Hepatocyte (in vitro differentiated cells): Measurements from ENCODE around the gene ATP6V1E1. TPM values are rescaled to one million over a fixed set of nuclear protein-coding genes. Genes with fewer than 3 reads are reported as not detected.

Source experiments
- DNase-seq: peaks from one replicate; pipeline ENCODE4 v3.0.0-alpha.2; 2016; ENCODE audit warnings: low spot score
- H2AFZ ChIP-seq: fragments of 200-600 bp; sonication (generic); 2 replicates; pipeline ENCODE4 v1.6.0; 2016; ENCODE audit warnings: antibody characterized with exemption, mild to moderate bottlenecking
- H3K27ac ChIP-seq: fragments of 200-600 bp; sonication (generic); 2 replicates; pipeline ENCODE4 v1.5.1; 2016; ENCODE audit warnings: mild to moderate bottlenecking
- H3K27me3 ChIP-seq: fragments of 200-600 bp; sonication (generic); 2 replicates; pipeline ENCODE4 v1.6.1; 2016
- H3K36me3 ChIP-seq: fragments of 200-600 bp; sonication (generic); replicated peaks from 2 replicates; pipeline ENCODE4 v1.5.1; 2016; ENCODE audit warnings: low read depth; ENCODE audit not compliant: insufficient read depth
- H3K4me1 ChIP-seq: fragments of 200-600 bp; sonication (generic); 2 replicates; pipeline ENCODE4 v1.5.1; 2016; ENCODE audit warnings: mild to moderate bottlenecking, moderate library complexity; ENCODE audit not compliant: insufficient read depth
- H3K4me2 ChIP-seq: fragments of 200-600 bp; sonication (generic); 2 replicates; pipeline ENCODE4 v1.6.0; 2016
- H3K4me3 ChIP-seq: fragments of 200-600 bp; sonication (generic); 2 replicates; pipeline ENCODE4 v1.5.1; 2016; ENCODE audit warnings: mild to moderate bottlenecking
- H3K79me2 ChIP-seq: fragments of 200-600 bp; sonication (generic); 2 replicates; pipeline ENCODE4 v1.6.0; 2017; ENCODE audit warnings: mild to moderate bottlenecking
- H3K9me2 ChIP-seq: fragments of 200-600 bp; sonication (generic); replicated peaks from 2 replicates; pipeline ENCODE4 v1.6.0; 2017; ENCODE audit warnings: mild to moderate bottlenecking; ENCODE audit not compliant: insufficient read depth
- H3K9me3 ChIP-seq: fragments of 200-600 bp; sonication (generic); 2 replicates; pipeline ENCODE4 v1.5.1; 2016; ENCODE audit warnings: low read depth, mild to moderate bottlenecking
- H4K20me1 ChIP-seq: fragments of 200-600 bp; sonication (generic); 2 replicates; pipeline ENCODE4 v1.6.0; 2016; ENCODE audit warnings: mild to moderate bottlenecking; ENCODE audit not compliant: insufficient read depth, poor library complexity, severe bottlenecking
- EZH2 ChIP-seq: fragments of 200-600 bp; sonication (generic); IDR thresholded peaks from 2 replicates; pipeline ENCODE4 v1.6.1; 2016; ENCODE audit warnings: antibody characterized with exemption, mild to moderate bottlenecking, borderline replicate concordance
- EZH2phosphoT487 ChIP-seq: fragments of 200-600 bp; sonication (generic); IDR thresholded peaks from one replicate; pipeline ENCODE4 v1.6.1; 2018; ENCODE audit warnings: antibody characterized with exemption, mild to moderate bottlenecking, low read depth, moderate library complexity; ENCODE audit not compliant: unreplicated experiment, severe bottlenecking
- WGBS: methylation state at CpG from one replicate; pipeline ENCODE4 v1.1.6; 2016; ENCODE audit warnings: low lambda C conversion rate; ENCODE audit errors: missing lambda C conversion rate; 5-methylcytosine and 5-hydroxymethylcytosine counted together
- polyA plus RNA-seq: library from polyadenylated mRNA; unstranded; fragments of >200 nt; fragmentation: Nextera tagmentation; extraction: Ambion mirVana; gene quantifications from 2 replicates; pipeline ENCODE4 v1.2.1, GENCODE V29; 2016
- total RNA-seq: library from RNA; depleted of rRNA; stranded (reverse); fragments of >200 nt; gene quantifications from 2 replicates; pipeline ENCODE4 v1.2.3, GENCODE V29; 2014
- TF ChIP-seq, protein P1 (sequence below): fragments of 200-600 bp; sonication (generic); IDR thresholded peaks from 2 replicates; pipeline ENCODE4 v1.5.1; 2016; ENCODE audit warnings: antibody characterized with exemption, mild to moderate bottlenecking; ENCODE audit not compliant: poor library complexity

Gene ATP6V1E1
- total and polyA plus RNA-seq, 2 experiments from 2014 or later, result 122 to 145 TPM

DNA sequence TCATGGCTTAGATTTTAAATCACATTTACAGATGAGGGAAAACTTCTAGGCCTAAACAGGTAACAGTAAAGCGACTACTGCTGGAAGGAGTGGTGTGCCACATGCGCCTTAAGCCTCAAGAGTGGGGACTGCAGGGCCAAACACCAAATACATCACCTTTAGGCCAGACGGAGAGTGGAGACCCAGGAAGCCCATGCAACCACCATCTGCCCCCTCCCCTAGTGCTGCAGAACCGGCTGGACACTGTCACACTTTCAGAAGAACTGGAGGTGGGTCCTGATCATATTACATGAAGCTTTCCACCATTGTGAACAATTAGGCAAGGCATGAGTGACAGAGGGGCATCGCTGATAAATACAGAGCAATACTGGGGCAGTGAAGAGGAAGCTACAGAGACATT lies 36.3 kb downstream of the ATP6V1E1 start:
- no peak overlapping the region for H3K4me3 ChIP-seq
- H3K27ac ChIP-seq, result no peak overlapping the region
- H4K20me1 ChIP-seq, result peaks cover 4% of the 10 kb centered on the region
- 90% methylated on average over 5 of the region's 5 CpGs for WGBS
- H3K4me2 ChIP-seq, result no peak overlapping the region
- no peaks in the 10 kb centered on the region for H3K79me2 ChIP-seq
- no peaks in the 10 kb centered on the region for H3K27me3 ChIP-seq
- DNase-seq, result no peak
- H3K9me3 ChIP-seq, result no peaks in the 10 kb centered on the region
- peaks cover 4% of the 10 kb centered on the region for H3K36me3 ChIP-seq
- H2AFZ ChIP-seq, result no peak overlapping the region
- TF ChIP-seq, protein P1, sequence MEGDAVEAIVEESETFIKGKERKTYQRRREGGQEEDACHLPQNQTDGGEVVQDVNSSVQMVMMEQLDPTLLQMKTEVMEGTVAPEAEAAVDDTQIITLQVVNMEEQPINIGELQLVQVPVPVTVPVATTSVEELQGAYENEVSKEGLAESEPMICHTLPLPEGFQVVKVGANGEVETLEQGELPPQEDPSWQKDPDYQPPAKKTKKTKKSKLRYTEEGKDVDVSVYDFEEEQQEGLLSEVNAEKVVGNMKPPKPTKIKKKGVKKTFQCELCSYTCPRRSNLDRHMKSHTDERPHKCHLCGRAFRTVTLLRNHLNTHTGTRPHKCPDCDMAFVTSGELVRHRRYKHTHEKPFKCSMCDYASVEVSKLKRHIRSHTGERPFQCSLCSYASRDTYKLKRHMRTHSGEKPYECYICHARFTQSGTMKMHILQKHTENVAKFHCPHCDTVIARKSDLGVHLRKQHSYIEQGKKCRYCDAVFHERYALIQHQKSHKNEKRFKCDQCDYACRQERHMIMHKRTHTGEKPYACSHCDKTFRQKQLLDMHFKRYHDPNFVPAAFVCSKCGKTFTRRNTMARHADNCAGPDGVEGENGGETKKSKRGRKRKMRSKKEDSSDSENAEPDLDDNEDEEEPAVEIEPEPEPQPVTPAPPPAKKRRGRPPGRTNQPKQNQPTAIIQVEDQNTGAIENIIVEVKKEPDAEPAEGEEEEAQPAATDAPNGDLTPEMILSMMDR, result no peak
- no peak for TF ChIP-seq EZH2
- TF ChIP-seq EZH2phosphoT487, result no peak
- no peaks in the 10 kb centered on the region for H3K4me1 ChIP-seq
- no peaks in the 10 kb centered on the region for H3K9me2 ChIP-seq

DNA sequence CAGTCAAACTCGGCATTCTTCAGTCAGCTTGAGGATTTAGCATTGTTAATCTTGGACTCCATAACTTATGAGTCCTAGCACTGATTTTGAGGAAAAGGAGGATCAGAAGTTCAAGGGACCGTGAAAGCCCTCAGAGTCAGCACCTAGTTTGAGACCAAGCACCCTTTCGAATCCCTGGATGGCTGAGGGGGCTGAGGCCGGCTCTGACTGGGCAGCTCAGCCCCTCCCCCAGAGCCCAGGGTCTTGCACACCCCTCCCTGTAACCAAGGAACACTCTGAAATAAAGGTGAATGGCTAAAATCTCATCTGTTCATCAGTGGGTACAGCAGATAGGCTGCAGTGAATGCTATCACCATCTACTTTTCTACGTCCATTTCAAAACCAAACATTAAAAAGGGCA lies 38.0 kb downstream of the ATP6V1E1 start:
- no peak for DNase-seq
- Histone ChIP-seq H3K4me1 (no peaks in the 10 kb centered on the region), H3K36me3 (peaks cover 4% of the 10 kb centered on the region), H3K27me3 (no peaks in the 10 kb centered on the region), H3K9me3 (no peaks in the 10 kb centered on the region), H3K4me2 (no peak overlapping the region), H2AFZ (no peak overlapping the region), H3K4me3 (no peak overlapping the region), H3K27ac (no peak overlapping the region), H3K79me2 (no peaks in the 10 kb centered on the region), H3K9me2 (no peaks in the 10 kb centered on the region), H4K20me1 (peaks cover 4% of the 10 kb centered on the region)
- TF ChIP-seq, protein P1, result no peak
- no peak for TF ChIP-seq EZH2phosphoT487
- WGBS, result 94% methylated on average over 5 of the region's 5 CpGs

DNA sequence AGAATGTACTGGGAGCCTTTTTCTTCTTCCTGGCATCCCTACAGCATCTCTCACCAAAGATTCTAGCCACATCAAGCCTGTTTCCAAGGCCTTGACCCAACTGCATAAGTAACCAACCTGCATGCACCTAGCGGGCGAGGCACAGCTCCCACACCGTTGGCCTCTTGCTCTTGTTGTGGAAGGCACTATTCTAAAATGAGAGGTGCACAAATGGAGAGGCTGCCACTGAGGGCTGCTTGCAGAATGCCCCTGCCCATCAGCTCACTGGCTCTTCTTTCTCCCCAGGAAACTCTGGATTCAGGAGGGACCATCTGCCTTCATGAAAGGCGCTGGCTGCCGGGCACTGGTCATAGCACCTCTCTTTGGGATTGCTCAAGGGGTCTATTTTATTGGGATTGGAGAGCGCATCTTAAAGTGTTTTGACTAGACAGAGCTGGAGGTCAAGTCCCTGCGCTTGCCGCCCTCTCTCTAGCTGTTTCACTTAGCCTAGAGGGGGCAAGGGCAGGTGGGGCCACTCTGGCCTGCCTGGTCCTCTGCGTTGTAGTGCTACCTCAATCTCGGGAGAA lies 38.7 kb downstream of the ATP6V1E1 start:
- peaks cover 4% of the 10 kb centered on the region for H4K20me1 ChIP-seq
- DNase-seq, result no peak
- TF ChIP-seq, protein P1, result no peak
- TF ChIP-seq EZH2 (no peak), EZH2phosphoT487 (no peak)
- WGBS, result 97% methylated on average over 10 of the region's 10 CpGs
- H3K4me3 ChIP-seq, result no peak overlapping the region
- no peaks in the 10 kb centered on the region for H3K9me3 ChIP-seq
- H3K4me2 ChIP-seq, result no peak overlapping the region
- no peaks in the 10 kb centered on the region for H3K4me1 ChIP-seq
- peaks cover 4% of the 10 kb centered on the region for H3K36me3 ChIP-seq
- H3K79me2 ChIP-seq, result no peaks in the 10 kb centered on the region
- H3K27me3 ChIP-seq, result no peaks in the 10 kb centered on the region
- no peak overlapping the region for H3K27ac ChIP-seq
- H3K9me2 ChIP-seq, result no peaks in the 10 kb centered on the region
- no peak overlapping the region for H2AFZ ChIP-seq

GRCh38 chr22:17588606-17589005 lies 39.9 kb downstream of the ATP6V1E1 start:
- TF ChIP-seq EZH2, result no peak
- TF ChIP-seq EZH2phosphoT487, result no peak
- TF ChIP-seq, protein P1, result no peak
- WGBS, result 96% methylated on average over 11 of the region's 11 CpGs
- no peak overlapping the region for H3K4me2 ChIP-seq
- no peak overlapping the region for H3K4me3 ChIP-seq
- peaks cover 4% of the 10 kb centered on the region for H3K36me3 ChIP-seq
- H2AFZ ChIP-seq, result no peak overlapping the region
- H3K4me1 ChIP-seq, result no peaks in the 10 kb centered on the region
- H3K9me2 ChIP-seq, result no peaks in the 10 kb centered on the region
- DNase-seq, result no peak
- no peak overlapping the region for H3K27ac ChIP-seq
- H4K20me1 ChIP-seq, result no peaks in the 10 kb centered on the region
- no peaks in the 10 kb centered on the region for H3K9me3 ChIP-seq
- no peaks in the 10 kb centered on the region for H3K27me3 ChIP-seq
- no peaks in the 10 kb centered on the region for H3K79me2 ChIP-seq
